ENCODE data around the gene MATN4. TPM values are rescaled to one million over a fixed set of nuclear protein-coding genes. Genes with fewer than 3 reads are reported as not detected.

Gene MATN4
- total and polyA plus RNA-seq, 7 donors = not detected

DNA sequence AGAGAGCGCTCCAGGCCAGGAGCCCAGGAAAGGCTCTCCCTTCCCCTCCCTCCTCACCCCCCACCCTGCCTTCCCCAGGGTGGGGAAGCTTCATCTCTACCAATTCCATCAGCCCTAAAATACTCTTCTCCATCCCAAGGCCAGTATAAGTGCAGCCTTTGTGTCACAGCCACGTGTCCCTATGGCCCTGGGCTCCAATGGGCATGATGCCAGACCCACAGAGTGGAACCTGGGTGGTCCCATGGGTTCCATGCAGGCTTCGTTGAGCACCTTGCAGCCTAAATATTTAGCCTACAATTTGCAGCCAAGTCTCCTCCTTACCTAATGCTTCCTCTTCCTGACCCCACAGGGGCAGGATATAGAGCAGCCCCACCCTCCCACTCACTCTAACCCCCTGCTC is 976 bp upstream of the MATN4 start:
- H3K27me3 ChIP-seq (ENCODE audit: insufficient read depth in 3 of 3, low read length in 2 of 3) = peaks cover 0 to 58% (median 8%) of the 10 kb centered on the region in 3 donors
- H3K4me1 ChIP-seq = no peaks in the 10 kb centered on the region
- no peaks in the 10 kb centered on the region for H3K9me3 ChIP-seq
- ATAC-seq = no peak
- TF ChIP-seq, protein P1, sequence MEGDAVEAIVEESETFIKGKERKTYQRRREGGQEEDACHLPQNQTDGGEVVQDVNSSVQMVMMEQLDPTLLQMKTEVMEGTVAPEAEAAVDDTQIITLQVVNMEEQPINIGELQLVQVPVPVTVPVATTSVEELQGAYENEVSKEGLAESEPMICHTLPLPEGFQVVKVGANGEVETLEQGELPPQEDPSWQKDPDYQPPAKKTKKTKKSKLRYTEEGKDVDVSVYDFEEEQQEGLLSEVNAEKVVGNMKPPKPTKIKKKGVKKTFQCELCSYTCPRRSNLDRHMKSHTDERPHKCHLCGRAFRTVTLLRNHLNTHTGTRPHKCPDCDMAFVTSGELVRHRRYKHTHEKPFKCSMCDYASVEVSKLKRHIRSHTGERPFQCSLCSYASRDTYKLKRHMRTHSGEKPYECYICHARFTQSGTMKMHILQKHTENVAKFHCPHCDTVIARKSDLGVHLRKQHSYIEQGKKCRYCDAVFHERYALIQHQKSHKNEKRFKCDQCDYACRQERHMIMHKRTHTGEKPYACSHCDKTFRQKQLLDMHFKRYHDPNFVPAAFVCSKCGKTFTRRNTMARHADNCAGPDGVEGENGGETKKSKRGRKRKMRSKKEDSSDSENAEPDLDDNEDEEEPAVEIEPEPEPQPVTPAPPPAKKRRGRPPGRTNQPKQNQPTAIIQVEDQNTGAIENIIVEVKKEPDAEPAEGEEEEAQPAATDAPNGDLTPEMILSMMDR (IDR thresholded peaks at IDR 0.05) = no peak
- H3K36me3 ChIP-seq (ENCODE audit: insufficient read depth in 1 of 2, low read depth in 1 of 2) = no peaks in the 10 kb centered on the region
- H3K27ac ChIP-seq = no peak overlapping the region
- intact Hi-C loops (cut with DNase I) = loop anchor here in 1 of 2 donors (10.0 kb wide), 1 partner anchor 294 kb away; no protein-coding TSS in a partner anchor
- no peak for DNase-seq
- WGBS, 3 donors = 55 to 70% (median 64%) methylated on average over 3 of the region's 3 CpGs
- no peak overlapping the region for H3K4me3 ChIP-seq

GRCh38 chr20:45307076-45307640 is 941 bp downstream of the MATN4 start:
- WGBS, 3 donors = 41 to 52% (median 50%) methylated on average over 16 of the region's 16 CpGs
- no peak overlapping the region for H3K27ac ChIP-seq
- TF ChIP-seq, protein P1 (IDR thresholded peaks at IDR 0.05) = no peak

DNA sequence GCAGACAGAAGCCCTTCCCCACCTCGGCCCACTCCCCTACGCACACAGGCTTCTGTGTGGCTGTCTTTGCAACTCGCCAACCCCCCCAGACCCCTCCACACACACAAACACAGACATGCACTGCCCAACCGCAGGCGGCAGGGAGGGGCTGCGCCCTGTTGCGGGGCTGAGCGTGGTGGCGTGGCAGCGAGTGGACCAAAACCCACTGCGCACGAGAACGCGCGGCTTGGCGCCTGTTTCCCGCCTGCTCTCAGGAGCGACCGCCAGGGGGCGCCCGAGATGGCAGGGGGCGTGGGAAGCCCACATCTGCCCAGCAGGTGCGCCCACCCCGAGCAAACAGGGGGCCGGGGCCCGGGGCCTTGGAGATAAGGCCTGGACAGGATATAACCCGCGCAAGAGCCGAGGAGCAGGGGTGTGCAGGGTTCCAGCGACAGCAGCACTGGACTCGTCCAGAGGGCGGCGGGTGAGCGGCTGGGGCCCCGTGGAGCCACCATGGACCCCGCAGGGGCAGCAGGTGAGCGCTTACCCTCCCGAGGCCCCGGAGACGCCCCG is 1.6 kb downstream of the MATN4 start, which contains the start of gene RBPJL:
Gene RBPJL, plus strand, starts transcription at position 410 of the 552 bp plus-strand sequence. Its CDS starts 83 bp downstream, at position 493.
- Histone ChIP-seq H3K4me1 (no peaks in the 10 kb centered on the region), H3K27ac (no peak within 1 kb of the TSS), H3K27me3 (ENCODE audit: insufficient read depth in 3 of 3, low read length in 2 of 3) (peaks cover 0 to 51% (median 4%) of the 10 kb centered on the region in 3 donors), H3K36me3 (ENCODE audit: insufficient read depth in 1 of 2, low read depth in 1 of 2) (no peaks in the 10 kb centered on the region), H3K4me3 (no peak within 1 kb of the TSS), H3K9me3 (no peaks in the 10 kb centered on the region)
- intact Hi-C loops (cut with DNase I) = loop anchor here in 1 of 2 donors (10.0 kb wide), 1 partner anchor 292 kb away; no protein-coding TSS in a partner anchor
- WGBS, 3 donors = 13 to 23% (median 16%) methylated on average over 34 to 41 of the region's 41 CpGs
- DNase-seq (no peak), ATAC-seq (peak in 3 of 4 donors; percentile 47 to 67 (median 55))
- TF ChIP-seq, protein P1 (IDR thresholded peaks at IDR 0.05) = peak; percentile 64

More at GRCh38 chr20:45307076-45307640, 941 bp downstream of the MATN4 start:
- no peak for ATAC-seq
- Histone ChIP-seq H3K4me1 (no peaks in the 10 kb centered on the region), H3K9me3 (no peaks in the 10 kb centered on the region), H3K27me3 (ENCODE audit: insufficient read depth in 3 of 3, low read length in 2 of 3) (peaks cover 0 to 56% (median 5%) of the 10 kb centered on the region in 3 donors), H3K36me3 (ENCODE audit: insufficient read depth in 1 of 2, low read depth in 1 of 2) (no peaks in the 10 kb centered on the region), H3K4me3 (no peak overlapping the region)
- DNase-seq = no peak
- intact Hi-C loops (cut with DNase I) = loop anchor here in 1 of 2 donors (10.0 kb wide), 1 partner anchor 292 kb away; no protein-coding TSS in a partner anchor

DNA sequence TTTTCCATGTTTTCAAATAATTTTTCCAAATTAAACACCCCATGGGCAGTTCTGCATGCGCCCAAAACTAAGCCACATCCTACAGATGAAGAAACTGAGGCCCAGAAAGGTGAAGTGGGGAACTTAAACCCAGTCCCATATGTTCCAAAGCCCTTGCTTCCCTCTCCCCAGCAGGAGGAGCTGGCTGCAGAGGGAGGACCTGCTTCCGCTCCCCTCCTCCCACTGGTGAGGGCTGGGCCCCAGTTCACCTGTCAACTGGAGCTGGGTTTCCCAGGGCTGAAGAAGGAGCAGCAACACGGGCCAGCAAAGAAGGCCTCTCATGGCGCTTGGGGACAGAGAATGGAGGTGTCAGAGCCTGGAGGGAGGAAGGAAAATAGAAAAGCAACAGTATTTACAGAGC is 2.8 kb downstream of the MATN4 start:
- Histone ChIP-seq H3K9me3 (no peaks in the 10 kb centered on the region), H3K27me3 (ENCODE audit: insufficient read depth in 3 of 3, low read length in 2 of 3) (peaks cover 0 to 49% (median 4%) of the 10 kb centered on the region in 3 donors), H3K36me3 (ENCODE audit: insufficient read depth in 1 of 2, low read depth in 1 of 2) (no peaks in the 10 kb centered on the region), H3K27ac (no peak overlapping the region), H3K4me1 (no peaks in the 10 kb centered on the region), H3K4me3 (no peak overlapping the region)
- intact Hi-C loops (cut with DNase I) = loop anchor here in 1 of 2 donors (10.0 kb wide), 1 partner anchor 290 kb away; no protein-coding TSS in a partner anchor
- 58 to 60% (median 60%) methylated on average over 4 of the region's 4 CpGs for WGBS, 3 donors
- no peak for ATAC-seq
- TF ChIP-seq, protein P1 (IDR thresholded peaks at IDR 0.05) = no peak
- no peak for DNase-seq
